ENCODE measurements around the gene OPN4.

DNA sequence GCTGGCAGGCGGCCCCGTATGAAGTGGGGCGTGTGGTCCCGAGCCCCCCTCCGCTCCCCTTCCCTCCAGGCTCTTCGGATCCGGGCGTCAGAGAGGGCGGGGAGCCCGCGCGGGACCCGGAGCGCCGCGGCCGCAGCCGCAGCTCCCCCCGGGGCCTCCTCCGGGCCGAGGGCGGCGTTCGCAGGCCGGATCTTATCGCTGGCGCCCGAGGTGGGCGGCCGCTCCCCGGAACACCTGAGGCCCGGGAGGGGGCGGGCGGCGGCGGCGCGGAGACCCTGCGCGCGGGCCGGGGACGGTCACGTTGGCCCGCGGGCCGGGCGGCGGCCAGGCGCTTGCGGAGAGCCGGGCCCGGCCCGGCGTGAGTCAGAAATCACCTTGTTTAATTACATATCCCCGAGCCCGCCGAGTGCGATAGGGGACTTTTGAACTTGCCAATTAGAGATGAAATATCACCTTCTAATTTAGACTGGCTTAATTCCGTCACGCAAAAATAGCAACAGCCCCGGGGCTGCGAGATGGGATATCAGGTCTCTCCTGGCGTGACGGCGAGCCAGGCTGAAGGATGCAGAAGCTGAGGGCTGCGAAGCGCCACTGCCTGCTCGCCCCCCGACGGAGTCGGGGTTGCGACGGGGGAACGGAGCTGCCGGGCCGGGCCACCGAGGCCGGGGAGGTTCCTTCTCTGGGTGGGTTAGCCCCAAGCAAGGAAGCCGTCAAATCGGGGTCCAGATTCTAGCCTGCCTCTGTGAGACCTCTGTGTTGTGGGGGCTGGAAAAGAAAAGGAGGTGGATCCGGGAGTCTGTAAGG, 57.4 kb downstream of the OPN4 start:
- TF ChIP-seq, protein P1, sequence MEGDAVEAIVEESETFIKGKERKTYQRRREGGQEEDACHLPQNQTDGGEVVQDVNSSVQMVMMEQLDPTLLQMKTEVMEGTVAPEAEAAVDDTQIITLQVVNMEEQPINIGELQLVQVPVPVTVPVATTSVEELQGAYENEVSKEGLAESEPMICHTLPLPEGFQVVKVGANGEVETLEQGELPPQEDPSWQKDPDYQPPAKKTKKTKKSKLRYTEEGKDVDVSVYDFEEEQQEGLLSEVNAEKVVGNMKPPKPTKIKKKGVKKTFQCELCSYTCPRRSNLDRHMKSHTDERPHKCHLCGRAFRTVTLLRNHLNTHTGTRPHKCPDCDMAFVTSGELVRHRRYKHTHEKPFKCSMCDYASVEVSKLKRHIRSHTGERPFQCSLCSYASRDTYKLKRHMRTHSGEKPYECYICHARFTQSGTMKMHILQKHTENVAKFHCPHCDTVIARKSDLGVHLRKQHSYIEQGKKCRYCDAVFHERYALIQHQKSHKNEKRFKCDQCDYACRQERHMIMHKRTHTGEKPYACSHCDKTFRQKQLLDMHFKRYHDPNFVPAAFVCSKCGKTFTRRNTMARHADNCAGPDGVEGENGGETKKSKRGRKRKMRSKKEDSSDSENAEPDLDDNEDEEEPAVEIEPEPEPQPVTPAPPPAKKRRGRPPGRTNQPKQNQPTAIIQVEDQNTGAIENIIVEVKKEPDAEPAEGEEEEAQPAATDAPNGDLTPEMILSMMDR (IDR thresholded peaks at IDR 0.05): no peak
- no peak for TF ChIP-seq POLR2A (IDR thresholded peaks at IDR 0.05)

Measured in body of pancreas (tissue), 4 donors.